NCI-H1694 treated with DMSO at 0.1 percent for 48 hours (cell line): ENCODE results near the gene HS3ST4.
"Not testable (repeated sequence)": the region's sequence is repeated elsewhere in the genome, so short reads cannot be mapped to it uniquely, and the experiment has no call there.

Experiments
- DNase-seq: peaks from one replicate; lab custom pipeline; 2025; lab: John Stamatoyannopoulos, UW

Gene HS3ST4

DNA sequence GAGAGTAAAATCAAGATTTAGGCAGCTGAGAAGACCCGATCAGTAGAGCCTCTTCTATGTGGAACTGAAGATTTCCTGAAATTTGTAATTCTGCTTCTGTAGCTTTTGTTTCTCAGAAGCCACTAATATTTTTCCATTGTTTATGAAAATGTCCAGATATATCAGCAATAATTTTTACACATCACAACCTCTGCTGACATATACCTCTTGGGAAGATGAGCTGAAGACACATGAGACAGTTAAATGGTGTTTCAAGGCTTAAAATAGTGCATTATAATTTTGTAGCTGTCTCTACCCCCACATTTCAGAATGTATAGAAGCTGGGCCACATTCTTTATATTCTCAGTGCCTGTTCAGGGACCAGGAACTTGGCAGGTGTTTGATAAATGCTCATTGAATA is 320.6 kb downstream of the HS3ST4 start:
- no peak for DNase-seq

DNA sequence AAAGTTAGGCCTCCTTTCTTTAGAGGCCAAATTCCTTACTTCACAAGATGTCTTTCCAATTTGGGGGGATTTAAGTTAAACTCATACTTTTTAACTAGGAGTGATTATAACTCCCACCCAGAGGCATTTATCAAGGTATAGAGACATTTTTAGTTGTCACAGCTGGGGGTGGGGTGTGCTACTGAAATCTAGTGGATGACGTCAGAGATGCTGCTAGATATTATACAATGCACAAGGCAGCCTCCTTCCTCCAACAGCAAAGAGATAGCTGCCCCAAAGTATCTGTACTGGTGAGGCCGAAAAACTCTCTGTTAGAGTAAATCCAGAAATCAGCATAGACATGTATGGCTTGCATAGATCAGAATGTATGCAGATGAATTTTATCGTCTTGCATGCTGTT is 324.0 kb downstream of the HS3ST4 start:
- DNase-seq, result no peak

DNA sequence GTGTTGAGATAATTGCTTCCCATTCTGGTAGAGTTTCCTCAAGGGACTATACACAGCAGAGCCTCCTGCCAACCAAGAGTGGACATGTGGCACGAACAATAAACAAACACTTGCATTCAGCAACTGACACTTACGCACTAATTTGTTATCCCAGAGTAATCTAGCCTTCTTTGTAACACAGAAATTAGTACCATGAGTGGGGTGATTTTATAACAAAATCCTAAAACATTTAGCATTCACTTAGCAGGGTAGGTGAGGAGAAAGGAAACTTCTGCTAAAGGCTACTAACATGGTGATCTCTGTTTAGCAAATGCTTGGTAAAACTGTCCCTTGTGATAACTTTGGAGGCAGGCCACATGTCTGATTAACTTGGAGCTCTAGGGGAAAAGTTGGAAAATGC is 325.2 kb downstream of the HS3ST4 start:
- DNase-seq, result no peak

DNA sequence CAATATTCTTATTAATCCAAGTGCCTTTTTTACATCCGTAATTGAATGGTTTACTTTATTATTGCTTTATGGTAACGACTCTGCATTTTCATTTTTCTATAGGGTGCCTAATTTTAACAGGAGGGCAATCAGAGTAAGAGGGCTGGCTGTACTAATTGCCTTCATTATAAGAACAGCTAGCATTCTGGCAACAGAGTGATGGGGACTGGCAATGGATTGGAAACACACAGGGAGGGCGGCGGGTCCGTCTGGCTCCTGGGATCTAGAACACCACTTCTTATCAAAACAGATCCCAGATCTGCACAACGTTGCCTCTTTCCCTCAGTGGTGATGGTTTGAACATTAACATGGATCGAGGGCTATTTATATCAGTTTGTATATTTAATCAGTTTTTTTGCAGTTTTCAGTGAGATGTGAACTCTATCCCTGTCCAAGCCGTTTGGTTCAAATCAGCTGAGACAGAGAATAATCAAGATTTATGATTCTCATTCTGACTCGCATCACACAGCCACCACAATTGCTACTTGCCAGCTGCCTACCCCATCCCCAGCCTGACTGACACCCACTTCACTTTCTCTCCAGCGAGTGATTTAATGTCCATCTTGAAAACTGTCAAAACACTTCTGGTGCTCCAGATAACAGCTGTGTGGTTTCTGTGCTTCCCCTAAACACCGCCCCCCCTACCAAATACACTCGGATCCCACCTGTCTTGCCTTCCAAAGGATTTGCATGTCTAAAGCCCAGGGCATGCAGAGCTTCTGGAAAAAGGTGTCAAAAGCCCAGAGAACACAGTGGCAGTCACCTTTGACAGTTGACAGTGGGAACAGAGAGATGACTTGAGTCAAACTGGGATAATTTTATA is 327.9 kb downstream of the HS3ST4 start:
- DNase-seq, result no peak

DNA sequence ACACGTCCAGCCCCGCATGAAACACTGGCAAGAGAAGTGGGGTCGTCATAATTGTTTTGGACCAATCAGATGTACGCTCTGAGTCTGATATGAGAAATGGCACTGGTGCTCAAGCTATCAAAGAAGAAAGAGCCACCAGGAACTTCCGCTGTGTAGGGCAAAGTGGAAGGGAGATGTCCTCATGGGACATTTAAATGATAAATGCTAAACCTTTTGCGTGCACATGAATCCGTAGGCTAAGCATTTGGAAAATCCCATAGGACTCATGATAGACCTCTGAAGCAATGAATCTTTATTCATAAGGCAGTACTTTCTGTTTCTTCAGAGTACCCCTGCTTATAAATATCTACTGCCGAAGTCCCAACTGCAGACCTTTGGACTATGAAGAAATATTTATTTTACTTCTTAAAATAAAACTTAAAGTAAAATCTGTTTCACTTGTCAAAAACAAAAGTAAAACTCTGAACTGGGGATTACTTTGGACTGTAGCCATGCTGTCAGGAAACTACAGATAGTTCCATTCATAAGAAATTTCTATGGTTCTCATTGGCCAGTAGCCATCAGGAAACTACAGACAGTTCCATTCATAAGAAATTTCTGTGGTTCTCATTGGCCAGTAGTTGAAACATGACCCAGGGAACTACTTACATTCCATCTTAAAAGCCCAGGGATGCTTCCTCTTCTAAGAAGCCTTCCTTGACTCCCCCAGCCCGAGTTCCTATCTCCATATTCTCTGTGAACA is 335.1 kb downstream of the HS3ST4 start:
- DNase-seq, result no peak

DNA sequence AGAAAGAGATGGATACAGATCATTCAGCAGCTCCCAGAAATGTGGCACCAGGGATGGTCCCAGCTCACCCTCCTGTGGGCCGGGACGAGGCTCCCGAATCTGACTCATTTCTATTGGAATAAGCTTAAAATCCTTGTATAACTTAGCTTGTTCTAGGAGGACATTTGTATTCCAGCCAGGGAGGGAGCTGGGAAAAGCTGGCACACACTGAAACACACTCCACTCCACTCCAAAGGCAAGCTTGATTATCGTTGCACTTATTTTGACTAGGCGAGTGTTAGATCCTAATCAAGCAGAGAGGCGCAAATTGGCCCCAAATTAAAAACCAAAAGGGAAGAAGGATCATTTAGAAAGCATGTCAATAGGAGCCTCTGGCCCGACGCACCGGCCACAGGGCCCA is 339.5 kb downstream of the HS3ST4 start:
- no peak for DNase-seq

DNA sequence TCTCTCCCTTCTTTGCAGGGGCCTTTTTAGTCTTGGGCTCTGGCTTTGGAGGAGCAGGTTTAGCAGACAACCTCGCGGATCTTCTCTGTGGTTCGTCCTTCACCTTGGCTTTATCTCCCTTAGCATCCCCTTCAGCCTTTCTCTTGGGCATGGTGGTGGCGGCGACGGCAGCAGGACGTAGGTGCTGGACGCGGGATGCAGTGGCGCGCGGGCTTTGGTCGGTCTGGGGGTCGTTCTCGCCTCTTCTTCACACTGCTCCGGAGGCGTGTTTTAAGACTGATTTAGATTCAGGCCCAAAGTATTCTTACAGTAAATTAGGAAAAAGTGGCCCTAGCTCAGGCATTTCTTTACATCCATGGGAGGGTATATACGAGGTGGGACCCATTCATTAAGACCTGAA is 340.9 kb downstream of the HS3ST4 start:
- not testable (repeated sequence) for DNase-seq

DNA sequence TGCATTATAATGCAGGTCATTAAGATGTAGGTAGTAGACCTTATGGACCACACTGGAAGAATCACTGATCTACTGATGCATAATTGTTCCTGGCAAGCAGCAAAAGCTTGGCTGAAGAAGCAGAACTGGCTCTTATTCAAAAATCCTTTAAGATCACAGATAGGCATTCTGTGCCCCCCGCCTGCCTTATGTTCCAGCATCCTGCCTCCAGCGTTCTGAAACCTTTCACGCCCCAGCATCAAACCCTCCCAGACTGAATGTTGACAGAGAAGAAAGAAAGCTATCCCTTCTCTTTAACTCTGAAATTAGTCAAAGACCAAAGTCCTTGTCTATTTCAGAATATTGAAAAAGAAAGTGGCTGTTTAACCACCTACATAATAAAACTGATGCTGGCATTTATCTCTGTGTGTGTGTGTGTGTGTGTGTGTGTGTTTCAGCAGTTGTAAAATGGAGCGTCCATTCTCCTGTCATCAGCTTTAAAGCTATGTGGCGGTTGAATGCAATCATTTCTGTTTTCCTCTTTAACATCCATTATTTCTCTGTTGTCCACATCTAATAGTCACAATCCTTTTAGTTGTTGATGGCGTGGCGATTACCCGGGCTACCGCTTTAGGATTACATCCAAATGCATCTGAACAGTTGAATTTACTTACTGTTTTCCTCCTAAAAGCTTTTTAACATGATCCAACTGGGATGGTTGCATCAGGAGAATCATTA is 350.4 kb downstream of the HS3ST4 start:
- DNase-seq, result no peak

DNA sequence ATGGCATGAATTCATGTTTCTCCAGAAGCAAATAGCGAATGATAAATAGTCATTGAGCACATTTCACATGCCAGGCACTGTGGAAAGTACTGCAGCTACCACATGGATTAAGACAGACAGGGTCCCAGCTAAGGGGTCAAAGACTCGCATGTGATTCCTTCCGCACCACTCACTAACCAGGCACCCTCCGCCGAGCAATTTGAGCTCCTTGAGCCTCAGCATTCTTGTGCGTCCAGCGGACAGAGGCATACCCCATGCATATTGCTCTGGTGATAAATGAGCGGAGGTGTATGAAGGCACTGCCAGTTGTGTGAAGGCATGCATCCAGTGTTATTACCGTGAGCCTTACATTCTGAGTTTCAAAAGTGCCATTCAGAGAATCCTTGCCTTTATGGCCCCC is 358.7 kb downstream of the HS3ST4 start:
- DNase-seq, result no peak

DNA sequence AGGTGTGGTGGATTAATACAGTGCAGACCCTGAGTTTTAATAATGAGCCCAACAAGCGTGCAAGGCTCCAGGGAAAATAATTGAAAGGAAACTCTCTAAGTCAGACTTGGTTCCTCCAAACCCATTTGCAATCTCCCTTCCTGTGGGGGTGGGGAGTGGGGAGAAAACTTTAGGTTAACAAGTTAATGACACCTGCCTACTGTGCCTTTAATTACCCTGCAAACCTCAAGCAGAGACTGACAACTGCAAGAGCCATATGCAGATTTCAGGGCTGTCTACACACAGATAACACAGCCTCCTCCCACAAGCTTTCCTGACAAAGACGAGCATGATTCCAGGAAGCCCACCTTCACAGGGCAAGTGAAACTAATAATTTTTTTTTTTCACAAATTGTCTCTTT is 359.3 kb downstream of the HS3ST4 start:
- no peak for DNase-seq

DNA sequence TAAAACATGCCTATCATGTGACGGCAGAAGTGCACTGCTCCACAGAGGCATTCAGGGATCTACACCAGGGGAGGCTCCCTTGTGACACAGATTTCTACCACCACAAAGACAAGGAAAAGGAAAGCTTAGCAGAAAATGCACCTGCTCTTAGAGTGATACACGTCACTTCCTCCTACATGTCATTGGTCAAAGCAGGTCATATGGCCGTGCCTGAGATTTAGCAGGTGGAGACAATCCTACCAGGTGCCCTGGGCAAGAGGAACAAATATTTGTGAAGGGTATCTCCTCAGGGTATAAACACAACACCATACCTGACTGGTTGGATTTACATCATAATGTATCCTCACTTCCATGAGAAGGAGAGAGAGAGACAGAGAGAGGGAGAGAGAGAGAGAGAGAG is 362.1 kb downstream of the HS3ST4 start:
- DNase-seq, result no peak

DNA sequence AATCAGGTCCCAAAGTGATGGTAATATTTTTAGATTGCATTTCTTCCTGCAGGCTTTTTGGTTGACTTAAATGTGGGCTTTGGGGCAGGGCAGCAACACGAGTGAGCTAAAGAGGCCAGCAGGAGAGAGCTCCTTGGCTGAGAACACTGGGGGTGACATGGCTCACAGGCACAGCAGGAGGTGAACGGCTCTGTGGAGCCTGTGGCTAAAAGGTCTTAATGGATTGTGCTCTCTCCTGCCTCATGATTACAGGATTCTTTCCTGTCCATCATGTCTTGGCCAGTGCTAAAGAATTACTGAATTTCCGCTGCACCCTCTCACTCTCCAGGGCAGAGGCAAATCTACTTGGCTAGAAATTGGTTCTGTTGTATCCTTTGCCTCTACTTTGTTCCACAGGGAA is 366.6 kb downstream of the HS3ST4 start:
- DNase-seq, result no peak

DNA sequence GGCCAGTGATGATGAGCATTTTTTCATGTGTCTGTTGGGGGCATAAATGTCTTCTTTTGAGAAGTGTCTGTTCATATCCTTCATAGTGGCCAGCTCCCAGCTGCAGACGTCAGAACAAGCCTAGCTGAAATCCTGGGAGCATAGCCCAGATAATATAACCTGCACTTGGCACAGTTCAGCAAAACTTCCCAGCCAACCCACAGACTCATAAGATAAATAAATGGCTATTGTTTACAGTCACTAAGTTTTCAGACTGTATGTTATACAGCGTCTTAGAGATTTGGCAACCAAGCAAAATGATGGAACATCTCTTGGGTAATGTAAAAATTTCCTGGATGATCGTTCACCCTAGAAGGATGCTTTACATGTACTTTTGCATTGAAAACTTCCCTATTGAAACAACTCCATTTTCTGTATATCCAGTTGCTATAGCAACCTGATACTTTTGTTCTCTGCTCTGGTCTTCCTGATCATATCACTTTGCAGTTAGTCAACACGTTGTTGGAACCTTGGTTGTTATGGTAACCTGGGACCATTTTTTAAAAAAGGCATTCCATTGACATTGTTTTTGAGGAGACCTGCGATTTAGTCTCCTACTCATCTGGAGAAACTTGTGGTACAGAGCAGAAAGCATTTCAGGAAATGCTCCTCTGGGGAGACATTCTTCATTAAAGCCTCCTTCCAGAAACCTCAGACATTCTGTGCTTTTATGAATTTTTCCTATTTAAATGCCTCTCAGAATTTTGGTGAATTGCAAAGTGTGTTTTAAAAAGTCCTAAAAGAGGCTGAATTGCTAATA is 378.7 kb downstream of the HS3ST4 start:
- DNase-seq, result no peak

DNA sequence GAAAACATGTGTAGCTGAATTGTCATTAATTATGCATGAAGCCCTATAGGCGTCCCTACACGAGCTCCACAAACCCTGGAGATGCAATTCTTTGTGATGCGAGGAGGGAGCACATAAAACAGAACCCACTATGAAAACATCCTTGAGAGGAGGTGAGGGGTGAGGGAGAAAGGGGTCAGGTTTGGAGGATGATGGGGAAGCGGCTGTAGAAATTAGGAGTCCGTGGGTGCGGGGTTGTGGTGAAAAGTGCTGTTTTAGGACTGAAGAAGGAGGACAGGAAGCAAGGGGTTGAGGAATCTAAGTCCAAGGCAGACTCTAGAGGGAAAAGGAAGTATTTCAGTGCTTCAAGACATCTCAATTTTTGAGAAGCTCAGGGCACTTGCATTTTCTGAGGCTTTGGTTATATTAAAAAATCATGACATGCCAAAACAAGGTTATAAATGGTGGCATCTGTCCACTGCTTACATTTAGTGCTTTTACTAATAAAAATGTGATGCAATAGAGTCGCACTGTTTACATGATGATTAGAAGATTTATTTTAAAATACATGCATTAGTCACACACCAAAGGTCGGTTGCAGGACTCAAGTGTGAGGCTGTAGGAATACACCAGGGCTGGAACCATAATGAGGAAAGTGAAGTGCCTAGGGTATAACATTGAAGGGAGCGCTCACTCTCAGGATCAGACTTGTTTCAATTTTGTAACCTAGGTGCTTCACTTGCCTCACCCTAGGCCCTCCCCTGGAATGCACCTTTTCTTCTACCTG is 379.5 kb downstream of the HS3ST4 start:
- DNase-seq, result no peak

DNA sequence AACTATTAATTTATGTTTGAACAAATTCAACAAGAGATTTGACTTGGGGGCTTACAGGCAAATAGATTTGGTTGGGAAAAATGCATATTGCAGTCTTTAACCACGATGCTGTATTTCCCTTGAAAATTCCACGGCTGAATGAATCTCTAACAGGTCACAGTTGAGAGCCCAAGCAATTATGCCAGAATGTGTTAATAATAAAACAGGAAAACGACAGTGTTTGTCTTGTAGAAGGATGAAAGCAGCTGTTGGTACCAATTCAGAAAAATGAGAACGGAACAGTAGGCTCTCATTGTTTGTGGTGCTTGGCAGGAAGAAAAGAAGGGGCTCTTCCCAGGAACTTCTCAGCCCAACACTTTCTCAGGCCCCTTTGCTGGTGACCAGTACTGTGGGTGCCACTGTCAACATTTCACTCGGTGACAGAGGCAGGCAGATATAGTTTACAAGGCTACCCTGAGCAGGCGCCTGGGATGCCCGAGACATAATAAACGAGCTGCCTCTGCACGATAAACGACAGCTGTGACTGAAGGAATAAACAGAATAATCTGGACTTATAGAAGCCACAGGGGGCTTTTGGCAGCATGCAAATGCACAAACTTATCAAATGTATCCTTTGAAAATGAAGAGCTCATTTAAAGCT is 387.1 kb downstream of the HS3ST4 start:
- no peak for DNase-seq

DNA sequence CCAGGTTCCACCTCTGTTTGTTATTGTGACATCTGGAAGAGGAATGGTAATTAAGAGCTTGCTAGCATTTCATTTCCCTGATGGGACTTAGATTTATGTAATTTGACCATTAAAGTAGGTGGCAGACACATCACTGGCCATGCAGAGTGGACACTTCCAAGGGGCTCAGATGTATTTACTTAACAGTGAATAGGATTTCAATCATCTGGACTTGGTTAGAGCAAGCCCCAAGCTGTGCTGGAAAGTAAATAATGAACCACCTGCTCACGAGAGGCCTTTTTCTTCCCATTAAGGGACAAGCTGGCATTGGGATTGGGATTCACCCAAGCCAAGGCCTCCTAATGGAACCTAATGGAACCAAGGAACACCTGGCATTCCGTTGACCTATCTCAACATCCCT is 395.3 kb downstream of the HS3ST4 start:
- DNase-seq, result no peak

DNA sequence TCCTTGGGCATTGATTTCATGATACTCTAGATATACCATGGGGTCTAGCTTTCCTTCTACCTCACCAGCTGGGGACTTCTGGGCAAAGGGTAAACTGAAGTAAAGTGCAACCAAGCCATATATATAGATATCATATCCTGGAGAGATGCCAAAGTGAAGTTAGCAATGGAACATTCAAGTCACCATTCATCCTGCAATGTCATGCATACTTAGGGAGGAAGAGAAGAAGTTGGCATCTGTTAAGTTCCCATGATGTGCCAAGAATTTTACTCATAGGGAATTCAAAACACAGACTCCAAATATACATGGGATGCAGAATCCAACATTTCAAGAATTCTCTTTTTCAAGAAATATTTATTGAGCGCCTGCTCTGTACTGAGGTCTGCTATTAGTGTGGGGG is 399.8 kb downstream of the HS3ST4 start:
- DNase-seq, result no peak

DNA sequence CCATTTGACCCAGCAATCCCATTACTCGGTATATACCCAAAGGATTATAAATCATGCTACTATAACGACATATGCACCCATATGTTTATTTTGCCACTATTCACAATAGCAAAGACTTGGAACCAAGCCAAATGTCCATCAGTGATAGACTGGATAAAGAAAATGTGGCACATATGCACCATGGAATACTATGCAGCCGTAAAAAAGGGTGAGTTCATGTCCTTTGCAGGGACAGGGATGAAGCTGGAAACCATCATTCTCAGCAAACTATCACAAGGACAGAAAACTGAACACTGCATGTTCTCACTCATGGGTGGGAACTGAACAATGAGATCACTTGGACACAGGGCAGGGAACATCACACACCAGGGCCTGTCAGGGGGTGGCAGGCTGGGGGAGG is 406.4 kb downstream of the HS3ST4 start:
- DNase-seq, result not testable (repeated sequence)

DNA sequence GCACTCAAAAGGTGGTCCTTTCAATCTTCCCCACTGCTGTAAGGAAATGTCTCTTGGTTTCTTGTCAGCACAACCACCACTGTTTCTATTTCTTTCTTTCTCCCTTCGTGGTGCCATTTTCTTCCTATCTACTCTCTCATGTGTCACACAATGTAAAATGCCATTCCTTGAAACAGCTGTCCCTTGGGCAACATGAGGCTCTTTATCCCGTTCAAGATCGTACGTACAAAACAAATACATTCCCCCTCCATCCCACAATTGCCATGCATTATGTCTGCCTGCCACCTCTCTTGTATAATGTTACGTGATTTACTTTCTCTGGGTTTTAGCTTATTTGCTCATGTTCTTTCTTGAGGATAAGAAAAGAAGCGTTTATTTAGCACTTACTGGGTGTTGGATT is 410.6 kb downstream of the HS3ST4 start:
- no peak for DNase-seq

DNA sequence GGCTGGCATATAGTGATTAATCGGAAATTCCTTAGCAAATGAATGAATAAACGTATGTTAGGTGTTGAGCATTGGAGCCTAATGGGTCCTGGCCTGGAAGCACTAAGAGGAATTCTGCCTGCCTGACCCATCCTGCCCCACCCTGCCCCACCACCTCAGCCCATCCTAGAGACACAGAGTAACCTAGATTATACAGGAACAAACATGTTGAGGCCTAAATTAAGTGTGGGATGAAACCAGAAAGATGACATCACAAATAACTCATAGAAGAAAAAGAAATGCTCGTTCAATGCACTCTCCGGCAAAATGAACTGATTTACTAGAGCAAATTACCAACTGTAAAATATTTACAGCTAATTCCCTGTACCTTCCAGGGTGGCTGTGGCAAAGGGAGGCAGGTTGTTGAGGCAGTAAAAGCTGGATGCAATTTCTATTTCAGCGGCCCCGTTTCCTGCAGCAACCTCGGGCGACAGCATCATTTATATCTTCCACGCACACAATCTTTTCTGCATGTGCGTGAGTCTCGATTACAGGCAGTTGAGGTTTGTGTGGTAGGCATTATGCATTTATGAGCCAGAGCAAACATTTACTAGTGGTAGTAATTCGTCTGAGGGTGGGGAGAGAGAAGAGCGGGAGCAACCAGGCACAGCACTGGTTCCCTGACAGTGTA is 417.2 kb downstream of the HS3ST4 start:
- DNase-seq, result no peak
